Inflammatory macrophage (primary cell): ENCODE data around the gene CLSTN2.

ENCODE experiments used
- DNase-seq, 2 donors: peaks; one replicate each; pipeline ENCODE4 v3.0.0-alpha.2; 2020 to 2022

The CLSTN2 gene

DNA sequence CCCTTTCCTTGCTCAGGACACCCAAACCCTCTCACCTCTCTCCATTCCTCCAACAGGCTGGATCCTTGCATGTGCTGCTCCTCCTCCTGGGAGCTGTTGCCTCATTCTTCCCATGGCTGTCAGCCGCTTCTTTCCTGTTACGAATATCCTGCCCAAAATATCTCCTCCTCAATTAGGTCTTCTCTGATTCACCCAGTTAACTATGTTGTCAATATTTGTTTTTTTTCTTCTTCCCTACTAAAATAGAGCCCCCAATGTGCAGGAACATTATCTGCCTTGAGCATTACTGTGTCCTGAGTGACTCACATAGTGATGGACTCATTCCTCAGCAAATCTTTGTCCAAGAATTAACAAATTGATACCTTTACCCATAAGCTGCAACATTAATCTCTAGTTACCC lies 357.2 kb downstream of the CLSTN2 start:
- DNase-seq, result no peak

GRCh38 chr3:140292684-140293083 lies 357.7 kb downstream of the CLSTN2 start:
- DNase-seq, result no peak

- no peak for DNase-seq
Measured at GRCh38 chr3:140294058-140294457, 359.1 kb downstream of the CLSTN2 start.

DNA sequence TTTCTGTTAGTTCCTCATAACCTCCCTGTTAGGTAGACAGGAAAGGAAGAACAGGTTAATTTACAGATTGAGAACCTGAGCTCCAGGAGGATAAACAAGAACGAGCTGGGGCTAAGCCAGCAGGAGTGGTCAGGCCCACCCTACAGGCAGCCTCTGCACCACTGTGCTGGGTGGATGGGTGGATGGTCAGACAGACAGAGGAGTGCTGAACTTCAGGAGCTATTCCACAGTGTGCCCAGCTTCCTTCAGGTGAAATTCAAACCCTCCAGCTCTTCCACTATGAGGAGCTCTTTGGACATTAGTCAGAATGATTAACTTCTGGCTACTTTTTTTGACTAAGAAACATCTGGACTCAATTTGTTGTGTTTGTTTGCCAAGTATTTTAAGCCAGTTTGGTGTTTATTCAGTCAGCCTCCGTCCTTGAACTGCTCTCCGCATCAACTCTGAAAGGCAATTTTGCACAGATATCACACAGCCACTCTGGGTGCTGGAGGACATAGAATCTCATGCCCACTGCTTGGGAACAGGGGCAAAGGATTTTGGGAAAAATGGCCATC lies 361.9 kb downstream of the CLSTN2 start:
- DNase-seq, result no peak

DNA sequence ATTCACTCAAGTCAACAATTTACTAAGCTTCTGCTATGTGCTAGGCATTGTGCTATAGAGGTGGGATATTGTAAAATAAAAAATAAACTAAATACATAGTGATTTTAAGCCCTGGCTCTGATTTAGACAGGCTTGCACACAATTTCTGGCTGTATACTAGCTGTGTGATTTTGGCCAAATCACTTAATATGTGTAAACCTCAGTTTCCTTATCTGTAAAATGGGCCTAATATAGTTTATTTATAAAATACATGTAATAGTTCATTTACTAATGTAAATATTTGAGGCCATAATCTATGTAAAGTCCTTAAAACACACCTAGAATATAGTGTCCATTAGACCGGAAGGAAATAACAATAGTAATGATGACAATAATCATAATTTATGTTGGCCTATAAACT lies 363.1 kb downstream of the CLSTN2 start:
- DNase-seq, result no peak

DNA sequence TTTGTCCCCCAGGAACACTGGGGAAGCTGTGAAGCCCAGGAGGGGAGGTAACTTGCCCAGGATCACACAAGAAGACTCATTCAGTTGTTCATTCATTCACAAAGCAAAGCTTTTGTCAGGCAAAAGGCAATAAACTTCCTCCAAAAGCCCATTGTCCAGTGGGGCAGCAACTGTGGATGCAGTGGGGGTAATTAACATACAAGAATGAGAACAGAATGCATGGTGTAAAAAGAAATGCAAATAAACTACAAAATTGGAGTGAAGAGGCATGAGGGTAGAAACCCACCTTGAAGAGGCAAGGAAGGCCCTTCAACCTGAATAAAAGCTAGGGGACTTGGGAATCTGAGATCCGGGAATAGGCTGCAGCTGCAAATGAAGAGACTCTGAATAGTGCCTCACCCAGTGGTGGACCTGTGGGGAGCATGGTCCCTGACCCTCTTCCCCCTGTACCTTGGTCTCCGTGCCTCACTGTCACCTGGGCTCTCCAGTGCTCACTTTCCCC lies 363.6 kb downstream of the CLSTN2 start:
- DNase-seq, result no peak

GRCh38 chr3:140303875-140304274 lies 368.9 kb downstream of the CLSTN2 start:
- no peak for DNase-seq

GRCh38 chr3:140308535-140308934 lies 373.6 kb downstream of the CLSTN2 start:
- DNase-seq, result no peak

DNA sequence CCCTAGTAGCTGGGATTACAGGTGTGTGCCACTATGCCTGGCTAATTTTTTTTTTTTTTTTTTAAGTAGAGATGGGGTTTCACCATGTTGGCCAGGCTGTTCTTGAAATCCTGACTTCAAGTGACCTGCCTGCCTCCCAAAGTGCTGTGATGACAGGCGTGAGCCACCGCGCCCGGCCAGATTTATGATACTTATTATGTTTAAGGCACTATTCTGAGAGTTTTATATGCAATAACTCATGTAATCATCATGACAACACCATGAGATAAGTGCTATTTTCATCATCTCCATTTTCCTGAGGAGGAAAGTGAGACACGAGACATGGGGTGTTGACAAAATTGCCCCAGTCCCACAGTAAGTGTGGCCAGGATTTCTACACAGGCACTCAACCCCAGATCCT lies 376.4 kb downstream of the CLSTN2 start:
- DNase-seq, result no peak

GRCh38 chr3:140315955-140316354 lies 381.0 kb downstream of the CLSTN2 start:
- DNase-seq, result no peak

GRCh38 chr3:140316466-140316865 lies 381.5 kb downstream of the CLSTN2 start:
- DNase-seq, result no peak

GRCh38 chr3:140316868-140317400 lies 381.9 kb downstream of the CLSTN2 start:
- DNase-seq, result no peak

DNA sequence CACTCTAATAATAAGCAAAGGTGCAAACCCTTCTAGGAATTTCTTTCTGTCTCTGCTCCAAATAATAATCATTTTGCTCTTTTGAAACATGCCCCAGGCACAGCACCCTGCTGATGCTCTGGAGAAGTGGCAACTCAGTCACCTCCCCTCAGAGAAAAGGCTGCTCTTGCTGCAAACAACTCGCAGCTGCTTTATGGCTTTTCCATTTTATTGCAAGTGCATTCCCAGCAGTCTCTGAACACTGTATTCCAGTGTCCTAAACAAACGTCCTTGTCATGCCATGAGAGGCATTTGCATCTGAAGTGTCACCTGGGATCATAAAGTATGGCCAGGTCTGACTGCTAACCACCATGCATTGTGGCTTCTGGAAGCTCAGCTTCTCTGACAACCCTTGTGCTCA lies 384.8 kb downstream of the CLSTN2 start:
- no peak for DNase-seq

GRCh38 chr3:140323561-140323960 lies 388.6 kb downstream of the CLSTN2 start:
- DNase-seq, result no peak

DNA sequence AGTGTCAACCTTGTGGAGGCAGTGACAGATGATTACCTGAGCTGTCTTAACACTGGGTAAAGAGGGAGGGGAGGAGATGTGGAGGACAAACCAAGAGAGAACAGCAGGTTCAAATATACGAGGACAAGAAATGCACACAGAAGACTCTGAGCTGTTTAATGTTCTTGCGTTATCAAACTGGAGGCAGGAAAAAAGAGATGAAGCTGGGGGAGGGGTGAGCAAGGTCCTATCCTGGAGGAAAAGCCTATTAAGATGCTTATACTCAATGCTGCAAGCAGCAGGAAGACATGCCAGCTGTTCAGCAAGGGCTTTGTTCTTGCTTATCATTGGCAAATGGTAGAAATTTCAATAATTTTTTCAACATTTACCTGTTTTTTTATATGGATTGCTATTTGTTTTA lies 397.1 kb downstream of the CLSTN2 start:
- no peak for DNase-seq

DNA sequence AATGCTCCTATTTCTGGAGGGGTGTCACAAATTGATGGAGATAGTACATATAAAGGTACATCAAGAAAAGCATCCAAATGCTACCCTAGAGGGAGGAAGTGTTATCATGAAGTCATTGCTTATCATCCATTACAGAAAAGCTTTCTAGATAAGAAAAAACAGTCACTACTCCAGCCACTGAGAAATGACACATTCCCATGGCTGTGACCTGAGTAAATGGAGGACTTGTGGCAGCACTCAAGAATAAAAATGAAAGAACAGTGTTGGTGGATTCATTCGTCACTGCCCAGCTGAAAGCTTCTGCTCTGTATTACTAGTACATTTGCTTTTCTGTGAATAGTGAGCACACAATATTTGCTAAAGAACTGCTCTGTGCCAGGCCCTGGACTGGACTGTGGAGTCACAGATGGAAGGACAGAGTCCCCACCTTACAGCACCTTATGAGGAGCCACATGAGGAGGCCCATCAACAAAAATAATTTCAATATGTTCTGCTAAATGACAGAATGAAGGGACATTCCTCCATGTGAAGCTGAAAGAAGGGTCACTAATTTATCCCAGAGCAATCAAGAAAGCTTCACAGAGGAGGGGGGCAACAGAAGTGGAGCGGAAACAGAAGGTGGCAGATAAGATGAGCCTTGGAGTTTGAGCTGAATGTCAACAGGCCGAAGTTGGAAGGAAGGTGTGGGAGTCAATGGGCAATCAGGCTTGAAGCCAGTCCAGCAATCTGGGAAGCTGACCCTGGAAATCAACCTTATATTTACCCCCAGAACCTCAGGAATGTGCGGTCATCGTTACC lies 399.3 kb downstream of the CLSTN2 start:
- DNase-seq, result no peak

- DNase-seq, result no peak
Measured at GRCh38 chr3:140336465-140336864, 401.5 kb downstream of the CLSTN2 start.

GRCh38 chr3:140338916-140339315 lies 403.9 kb downstream of the CLSTN2 start:
- DNase-seq, result no peak

GRCh38 chr3:140341203-140341602 lies 406.2 kb downstream of the CLSTN2 start:
- DNase-seq, result no peak

DNA sequence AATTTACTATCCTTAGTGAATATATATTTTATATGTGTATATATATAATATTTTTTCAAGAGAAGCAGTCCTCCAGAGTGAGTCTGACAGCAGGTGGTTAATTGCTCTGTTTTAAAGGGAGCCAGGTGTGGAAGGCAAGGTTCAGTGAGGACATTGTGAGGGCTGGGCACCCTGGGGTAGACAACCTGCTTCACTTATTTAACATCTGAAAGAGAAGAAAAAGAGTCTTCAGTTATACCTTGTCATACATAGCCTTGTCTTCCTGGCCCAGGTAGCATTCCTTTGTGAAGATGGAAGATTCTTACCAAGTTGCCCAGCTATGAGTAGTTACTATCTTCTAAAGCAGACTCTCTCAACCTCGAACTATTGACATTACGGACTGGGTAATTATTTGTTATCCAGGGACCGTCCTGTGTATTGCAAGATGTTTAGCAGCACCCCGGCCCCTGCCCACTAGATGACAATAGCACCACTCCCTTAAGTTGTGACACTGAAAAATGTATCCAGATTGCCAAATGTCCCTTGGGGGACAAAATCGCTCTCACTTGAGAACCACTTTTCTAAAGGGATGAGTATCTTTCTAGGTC lies 406.9 kb downstream of the CLSTN2 start:
- DNase-seq, result no peak

GRCh38 chr3:140342668-140343067 lies 407.7 kb downstream of the CLSTN2 start:
- no peak for DNase-seq

DNA sequence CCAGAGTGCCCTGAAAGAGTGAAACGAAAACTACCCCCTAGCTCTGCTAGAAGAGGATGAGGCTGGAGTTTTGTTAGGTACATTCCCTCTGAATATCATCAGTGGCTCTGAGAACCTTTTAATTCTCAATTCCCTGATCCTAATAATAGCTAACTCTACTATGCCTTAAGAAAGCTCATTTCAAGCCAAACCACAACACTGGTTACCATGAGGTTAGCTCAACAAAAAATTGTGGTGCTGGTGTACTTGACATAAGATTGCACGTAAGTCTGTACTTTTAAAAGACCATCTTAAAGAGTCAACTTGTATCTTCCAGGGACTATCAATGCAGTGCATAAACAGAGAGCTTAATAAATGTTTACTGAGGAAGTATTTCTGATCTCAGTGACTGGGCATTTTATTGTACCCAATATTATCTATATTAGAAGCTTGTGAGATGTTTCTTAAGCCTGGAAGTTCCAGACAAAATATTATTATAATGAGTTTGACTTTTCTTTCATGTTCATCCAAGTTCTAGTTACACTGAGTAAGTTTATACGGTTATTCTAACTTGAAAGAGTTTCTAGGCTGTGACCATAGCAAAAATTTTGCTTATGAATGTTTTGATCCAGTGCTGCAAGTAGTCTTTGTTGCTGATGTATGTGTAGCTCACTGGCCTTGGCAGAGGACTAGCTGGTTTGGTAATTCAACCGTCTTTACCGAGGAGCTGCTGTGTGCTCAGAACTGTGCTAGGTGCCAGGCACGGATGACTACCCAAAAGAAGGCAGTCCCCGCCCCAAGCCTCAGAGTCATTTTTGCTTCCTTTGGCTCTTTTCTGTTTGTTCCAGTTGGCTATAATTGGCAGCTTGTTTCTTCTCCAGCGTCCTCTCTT lies 408.5 kb downstream of the CLSTN2 start:
- DNase-seq, result no peak

DNA sequence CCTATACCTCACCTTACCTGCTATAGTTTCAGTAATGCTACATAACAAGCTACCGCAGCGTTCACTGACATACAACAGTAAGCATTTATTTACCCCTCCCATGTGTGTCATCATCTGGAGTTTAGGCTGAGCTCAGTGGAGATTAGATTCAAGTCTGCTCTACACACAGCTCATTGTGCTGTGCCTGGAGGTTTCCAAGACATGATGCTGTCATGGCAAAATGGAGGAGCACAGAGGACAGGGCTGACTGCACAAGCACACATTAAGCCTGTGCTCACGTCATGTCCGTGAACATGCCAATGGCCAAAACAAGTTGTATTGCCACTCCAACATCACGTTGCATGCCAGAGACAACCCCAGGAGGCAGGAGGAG lies 409.1 kb downstream of the CLSTN2 start:
- DNase-seq, result no peak
